Astrocyte (in vitro differentiated cells and primary cell): Measurements from ENCODE around the gene SLC25A22. TPM values are rescaled to one million over a fixed set of nuclear protein-coding genes. Genes with fewer than 3 reads are reported as not detected.

Experiments
- DNase-seq: peaks from one replicate; pipeline ENCODE4 v3.0.0-alpha.2; 2010; ENCODE audit warnings: low read depth
- FAIRE-seq: peaks from 2 replicates; lab custom pipeline; 2011; peaks lifted over from hg19 to GRCh38; lab: Jason Lieb, UNC
- H2AFZ ChIP-seq: 2 replicates; pipeline ENCODE4 v1.6.0; 2012; ENCODE audit warnings: low read depth, low read length, inconsistent platforms
- H3K27ac ChIP-seq: 2 replicates; pipeline ENCODE4 v1.5.1; 2011; ENCODE audit warnings: low read depth, low read length, inconsistent platforms
- H3K27me3 ChIP-seq: 2 replicates; pipeline ENCODE4 v1.6.0; 2011; ENCODE audit warnings: low read length, inconsistent platforms; ENCODE audit not compliant: insufficient read depth
- H3K36me3 ChIP-seq: 2 replicates; pipeline ENCODE4 v1.5.1; 2011; ENCODE audit warnings: low read length, inconsistent platforms; ENCODE audit not compliant: insufficient read depth
- H3K4me1 ChIP-seq: 2 replicates; pipeline ENCODE4 v1.5.1; 2011; ENCODE audit warnings: low read length, inconsistent platforms; ENCODE audit not compliant: insufficient read depth
- H3K4me2 ChIP-seq: 2 replicates; pipeline ENCODE4 v1.6.0; 2012; ENCODE audit warnings: low read length, inconsistent platforms
- H3K4me3 ChIP-seq: 2 replicates; pipeline ENCODE4 v1.5.1; 2011; ENCODE audit warnings: low read depth, mild to moderate bottlenecking, low read length, inconsistent platforms; ENCODE audit not compliant: insufficient read depth
- H3K79me2 ChIP-seq: 2 replicates; pipeline ENCODE4 v1.6.0; 2012; ENCODE audit warnings: mild to moderate bottlenecking, low read length, inconsistent platforms; ENCODE audit not compliant: insufficient read depth
- H3K9ac ChIP-seq: 2 replicates; pipeline ENCODE4 v1.6.0; 2012; ENCODE audit warnings: mild to moderate bottlenecking, low read length, inconsistent platforms
- H3K9me3 ChIP-seq: 2 replicates; pipeline ENCODE4 v1.5.1; 2012; ENCODE audit warnings: low read depth, mild to moderate bottlenecking, low read length, inconsistent platforms; ENCODE audit not compliant: insufficient read depth
- H4K20me1 ChIP-seq: 2 replicates; pipeline ENCODE4 v1.6.0; 2012; ENCODE audit warnings: low read length, inconsistent platforms; ENCODE audit not compliant: insufficient read depth
- H3K27ac Mint-ChIP-seq: one replicate; pipeline ENCODE4 v1.8.0; 2021; ENCODE audit warnings: mild to moderate bottlenecking, mixed read lengths; ENCODE audit not compliant: unreplicated experiment
- H3K27me3 Mint-ChIP-seq: one replicate; pipeline ENCODE4 v1.8.0; 2021; ENCODE audit warnings: low read depth, mixed read lengths; ENCODE audit not compliant: unreplicated experiment
- H3K36me3 Mint-ChIP-seq: one replicate; pipeline ENCODE4 v1.8.0; 2021; ENCODE audit warnings: low read depth, mixed read lengths; ENCODE audit not compliant: unreplicated experiment
- H3K4me1 Mint-ChIP-seq: one replicate; pipeline ENCODE4 v1.8.0; 2021; ENCODE audit warnings: low read depth, mixed read lengths; ENCODE audit not compliant: unreplicated experiment
- H3K4me3 Mint-ChIP-seq: one replicate; pipeline ENCODE4 v1.8.0; 2021; ENCODE audit warnings: mild to moderate bottlenecking, moderate library complexity, mixed read lengths; ENCODE audit not compliant: unreplicated experiment
- H3K9me3 Mint-ChIP-seq: one replicate; pipeline ENCODE4 v1.8.0; 2021; ENCODE audit warnings: mild to moderate bottlenecking, mixed read lengths; ENCODE audit not compliant: unreplicated experiment
- CTCF ChIP-seq: IDR thresholded peaks from 2 replicates; pipeline ENCODE4 v1.5.1; 2011; ENCODE audit warnings: low read depth, mild to moderate bottlenecking, inconsistent platforms, low read length, moderate library complexity; ENCODE audit not compliant: insufficient read depth
- EZH2 ChIP-seq: IDR thresholded peaks from 2 replicates; pipeline ENCODE4 v1.6.1; 2012; ENCODE audit warnings: mild to moderate bottlenecking, low read length, inconsistent platforms; ENCODE audit not compliant: insufficient read depth
- total RNA-seq: library from RNA; stranded (reverse); gene quantifications from 2 replicates; pipeline ENCODE4 v1.2.1, GENCODE V29; 2021

The SLC25A22 gene
- total RNA-seq, 1 donor from 2014 or later: 21.4 TPM

GRCh38 chr11:794013-794765 lies 3.9 kb downstream of the SLC25A22 start:
- no peak overlapping the region for H3K4me3 ChIP-seq
- peaks cover 4% of the 10 kb centered on the region for H3K79me2 ChIP-seq
- no peak overlapping the region for H2AFZ ChIP-seq
- no peak overlapping the region for H3K9ac ChIP-seq
- DNase-seq: no peak
- H3K9me3 ChIP-seq: no peaks in the 10 kb centered on the region
- H3K27me3 ChIP-seq: no peaks in the 10 kb centered on the region
- no peak for TF ChIP-seq CTCF
- TF ChIP-seq EZH2: no peak
- no peaks in the 10 kb centered on the region for H3K27me3 Mint-ChIP-seq
- H3K9me3 Mint-ChIP-seq: no peaks in the 10 kb centered on the region
- peaks cover 16% of the 10 kb centered on the region for H3K4me1 ChIP-seq
- H3K36me3 ChIP-seq: no peaks in the 10 kb centered on the region
- no peak overlapping the region for H3K27ac ChIP-seq
- peaks cover 2% of the 10 kb centered on the region for H3K36me3 Mint-ChIP-seq
- FAIRE-seq: no peak
- H3K27ac Mint-ChIP-seq: no peak overlapping the region
- H3K4me3 Mint-ChIP-seq: no peak overlapping the region
- H4K20me1 ChIP-seq: peaks cover 50% of the 10 kb centered on the region
- no peak overlapping the region for H3K4me2 ChIP-seq
- no peaks in the 10 kb centered on the region for H3K4me1 Mint-ChIP-seq

GRCh38 chr11:793556-793955 lies 4.5 kb downstream of the SLC25A22 start:
- Histone ChIP-seq H3K4me2 (no peak overlapping the region), H4K20me1 (peaks cover 46% of the 10 kb centered on the region), H3K36me3 (no peaks in the 10 kb centered on the region), H3K27ac (no peak overlapping the region), H3K4me3 (no peak overlapping the region), H3K79me2 (peaks cover 4% of the 10 kb centered on the region), H2AFZ (no peak overlapping the region), H3K9ac (no peak overlapping the region), H3K9me3 (no peaks in the 10 kb centered on the region), H3K4me1 (peaks cover 16% of the 10 kb centered on the region), H3K27me3 (no peaks in the 10 kb centered on the region)
- Mint-ChIP-seq H3K27me3 (no peaks in the 10 kb centered on the region), H3K4me3 (no peak overlapping the region), H3K36me3 (peaks cover 2% of the 10 kb centered on the region), H3K9me3 (no peaks in the 10 kb centered on the region), H3K4me1 (no peaks in the 10 kb centered on the region), H3K27ac (no peak overlapping the region)
- FAIRE-seq (no peak), DNase-seq (no peak)
- TF ChIP-seq EZH2 (no peak), CTCF (no peak)

- Histone ChIP-seq H3K4me2 (no peak overlapping the region), H2AFZ (no peak overlapping the region), H3K9ac (no peak overlapping the region), H3K79me2 (peaks cover 4% of the 10 kb centered on the region), H4K20me1 (peaks cover 46% of the 10 kb centered on the region), H3K27ac (no peak overlapping the region), H3K27me3 (no peaks in the 10 kb centered on the region), H3K4me3 (no peak overlapping the region), H3K36me3 (no peaks in the 10 kb centered on the region), H3K9me3 (no peaks in the 10 kb centered on the region), H3K4me1 (peaks cover 12% of the 10 kb centered on the region)
- TF ChIP-seq EZH2 (no peak), CTCF (no peak)
- peaks cover 2% of the 10 kb centered on the region for H3K36me3 Mint-ChIP-seq
- no peak overlapping the region for H3K27ac Mint-ChIP-seq
- no peak for DNase-seq
- H3K9me3 Mint-ChIP-seq: no peaks in the 10 kb centered on the region
- no peak for FAIRE-seq
- no peak overlapping the region for H3K4me3 Mint-ChIP-seq
- H3K4me1 Mint-ChIP-seq: no peaks in the 10 kb centered on the region
- no peaks in the 10 kb centered on the region for H3K27me3 Mint-ChIP-seq
Observed at GRCh38 chr11:792873-793272, 5.2 kb downstream of the SLC25A22 start.
